GM12878 (cell line): Measurements from ENCODE around the gene UBE2E2. TPM values are rescaled to one million over a fixed set of nuclear protein-coding genes. Genes with fewer than 3 reads are reported as not detected.

Source experiments
- CHD1 ChIP-seq: IDR thresholded peaks from 2 replicates; pipeline ENCODE4 v1.6.1; 2012; ENCODE audit warnings: low read depth, low read length, improper control_type of control experiment
- EGR1 ChIP-seq, 2 experiments: IDR thresholded peaks; 1 replicate in 1 of 2; 2 replicates in 1 of 2; pipeline ENCODE4 v1.6.1; 2011 to 2012; ENCODE audit warnings: low read depth in 2 of 2, low read length in 2 of 2, borderline replicate concordance in 1 of 2, mild to moderate bottlenecking in 1 of 2, moderate library complexity in 1 of 2
- IRF4 ChIP-seq: IDR thresholded peaks from 2 replicates; pipeline ENCODE4 v1.6.1; 2011; ENCODE audit warnings: low read depth, low read length
- SREBF1 ChIP-seq: IDR thresholded peaks from 2 replicates; pipeline ENCODE4 v1.6.1; 2012; ENCODE audit warnings: mild to moderate bottlenecking, low read length
- TAF1 ChIP-seq: IDR thresholded peaks from 2 replicates; pipeline ENCODE4 v1.6.1; 2011; ENCODE audit warnings: mild to moderate bottlenecking, low read depth, low read length, borderline replicate concordance
- TCF12 ChIP-seq: IDR thresholded peaks from 2 replicates; pipeline ENCODE4 v1.6.1; 2011; ENCODE audit warnings: low read depth, mild to moderate bottlenecking, low read length
- YBX1 ChIP-seq: fragments of 450-650 bp; IDR thresholded peaks from 2 replicates; pipeline ENCODE4 v1.6.1; 2016; ENCODE audit warnings: antibody characterized with exemption
- ZNF217 ChIP-seq: fragments of 450-650 bp; IDR thresholded peaks from 2 replicates; pipeline ENCODE4 v1.6.1; 2017; ENCODE audit warnings: antibody characterized with exemption, mild to moderate bottlenecking
- polyA plus RNA-seq, 11 experiments: library from polyadenylated mRNA; depleted of rRNA in 4 of 11; unstranded in 6 of 11; stranded (reverse) in 5 of 11; fragments of >200 nt; fragmentation: Nextera tagmentation in 4 of 11; fragmentation: Illumina TruSeq in 1 of 11; extraction: Ambion mirVana in 4 of 11; extraction: Trizol in 1 of 11; gene quantifications; 1 replicate in 1 of 11; 2 replicates in 10 of 11; pipeline versions ENCODE4 v1.2.1 to v1.2.3, GENCODE V29; 2011 to 2016; ENCODE audit warnings: inconsistent platforms in 2 of 11, missing spikeins in 2 of 11, low read depth in 1 of 11
- total RNA-seq, 4 experiments: library from RNA; depleted of rRNA in 3 of 4; stranded (reverse); fragments of >200 nt in 3 of 4; fragmentation: Illumina TruSeq in 1 of 4; extraction: Trizol in 1 of 4; gene quantifications; 2 replicates each; pipeline versions ENCODE4 v1.2.1 to v1.2.3, GENCODE V29; 2013 to 2021
- TF ChIP-seq, protein P1 (sequence below): fragments of 450-650 bp; IDR thresholded peaks from 2 replicates; pipeline ENCODE4 v1.6.1; 2017; ENCODE audit warnings: mild to moderate bottlenecking, moderate library complexity
- TF ChIP-seq, protein P2 (sequence below): IDR thresholded peaks from 2 replicates; pipeline ENCODE4 v1.6.1; 2011; ENCODE audit warnings: low read depth, low read length, improper control_type of control experiment, borderline replicate concordance
- TF ChIP-seq, protein P3 (sequence below): fragments of 450-650 bp; IDR thresholded peaks from 2 replicates; pipeline ENCODE4 v1.6.1; 2018; ENCODE audit warnings: mild to moderate bottlenecking, low read depth, moderate library complexity; ENCODE audit not compliant: partially characterized antibody
- TF ChIP-seq, protein P4 (sequence below): fragments of 450-650 bp; IDR thresholded peaks from 2 replicates; pipeline ENCODE4 v1.6.1; 2014; ENCODE audit warnings: mild to moderate bottlenecking

UBE2E2 gene
- total and polyA plus RNA-seq, 10 of the 15 experiments (the other 5 are each of a cell fraction or from before 2014, with no cell fraction given) = 8.7 to 71.0 (median 36.4) TPM

DNA sequence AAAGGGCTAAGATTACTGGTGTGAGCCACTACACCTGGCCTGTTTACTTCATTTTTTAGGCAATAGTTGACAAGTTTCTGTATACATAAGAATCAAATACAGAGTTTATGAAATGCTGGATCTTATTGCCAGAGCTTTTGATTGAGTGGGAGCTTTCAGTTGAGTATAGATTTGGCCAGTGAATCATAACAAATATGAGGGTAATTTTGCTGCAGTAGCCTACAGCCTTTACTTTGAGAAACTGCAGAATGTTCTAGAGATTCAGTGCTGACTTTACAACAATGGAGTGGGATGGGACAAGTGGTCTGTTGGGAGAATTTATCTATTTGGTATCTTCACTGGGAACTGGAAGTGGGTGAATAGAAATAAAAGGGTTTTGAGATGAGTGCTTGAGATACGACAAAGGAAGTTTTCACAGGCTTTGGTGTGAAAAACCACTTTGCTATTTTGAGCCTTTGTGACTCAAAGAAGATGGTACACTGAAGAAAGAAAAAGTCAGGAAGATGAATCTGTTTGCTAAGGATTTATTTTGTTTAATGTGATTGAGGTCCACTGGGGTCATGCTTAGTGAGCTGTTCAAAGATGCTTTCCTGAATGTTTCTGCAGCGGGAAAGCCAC is 227.8 kb downstream of the UBE2E2 start (continued):
- TF ChIP-seq, protein P1, sequence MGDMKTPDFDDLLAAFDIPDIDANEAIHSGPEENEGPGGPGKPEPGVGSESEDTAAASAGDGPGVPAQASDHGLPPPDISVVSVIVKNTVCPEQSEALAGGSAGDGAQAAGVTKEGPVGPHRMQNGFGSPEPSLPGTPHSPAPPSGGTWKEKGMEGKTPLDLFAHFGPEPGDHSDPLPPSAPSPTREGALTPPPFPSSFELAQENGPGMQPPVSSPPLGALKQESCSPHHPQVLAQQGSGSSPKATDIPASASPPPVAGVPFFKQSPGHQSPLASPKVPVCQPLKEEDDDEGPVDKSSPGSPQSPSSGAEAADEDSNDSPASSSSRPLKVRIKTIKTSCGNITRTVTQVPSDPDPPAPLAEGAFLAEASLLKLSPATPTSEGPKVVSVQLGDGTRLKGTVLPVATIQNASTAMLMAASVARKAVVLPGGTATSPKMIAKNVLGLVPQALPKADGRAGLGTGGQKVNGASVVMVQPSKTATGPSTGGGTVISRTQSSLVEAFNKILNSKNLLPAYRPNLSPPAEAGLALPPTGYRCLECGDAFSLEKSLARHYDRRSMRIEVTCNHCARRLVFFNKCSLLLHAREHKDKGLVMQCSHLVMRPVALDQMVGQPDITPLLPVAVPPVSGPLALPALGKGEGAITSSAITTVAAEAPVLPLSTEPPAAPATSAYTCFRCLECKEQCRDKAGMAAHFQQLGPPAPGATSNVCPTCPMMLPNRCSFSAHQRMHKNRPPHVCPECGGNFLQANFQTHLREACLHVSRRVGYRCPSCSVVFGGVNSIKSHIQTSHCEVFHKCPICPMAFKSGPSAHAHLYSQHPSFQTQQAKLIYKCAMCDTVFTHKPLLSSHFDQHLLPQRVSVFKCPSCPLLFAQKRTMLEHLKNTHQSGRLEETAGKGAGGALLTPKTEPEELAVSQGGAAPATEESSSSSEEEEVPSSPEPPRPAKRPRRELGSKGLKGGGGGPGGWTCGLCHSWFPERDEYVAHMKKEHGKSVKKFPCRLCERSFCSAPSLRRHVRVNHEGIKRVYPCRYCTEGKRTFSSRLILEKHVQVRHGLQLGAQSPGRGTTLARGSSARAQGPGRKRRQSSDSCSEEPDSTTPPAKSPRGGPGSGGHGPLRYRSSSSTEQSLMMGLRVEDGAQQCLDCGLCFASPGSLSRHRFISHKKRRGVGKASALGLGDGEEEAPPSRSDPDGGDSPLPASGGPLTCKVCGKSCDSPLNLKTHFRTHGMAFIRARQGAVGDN = no peak
- TF ChIP-seq IRF4 = no peak
- no peak for TF ChIP-seq TAF1
- TF ChIP-seq CHD1 = no peak
- TF ChIP-seq, protein P2, sequence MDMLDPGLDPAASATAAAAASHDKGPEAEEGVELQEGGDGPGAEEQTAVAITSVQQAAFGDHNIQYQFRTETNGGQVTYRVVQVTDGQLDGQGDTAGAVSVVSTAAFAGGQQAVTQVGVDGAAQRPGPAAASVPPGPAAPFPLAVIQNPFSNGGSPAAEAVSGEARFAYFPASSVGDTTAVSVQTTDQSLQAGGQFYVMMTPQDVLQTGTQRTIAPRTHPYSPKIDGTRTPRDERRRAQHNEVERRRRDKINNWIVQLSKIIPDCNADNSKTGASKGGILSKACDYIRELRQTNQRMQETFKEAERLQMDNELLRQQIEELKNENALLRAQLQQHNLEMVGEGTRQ = no peak
- TF ChIP-seq ZNF217 = no peak
- TF ChIP-seq, protein P3, sequence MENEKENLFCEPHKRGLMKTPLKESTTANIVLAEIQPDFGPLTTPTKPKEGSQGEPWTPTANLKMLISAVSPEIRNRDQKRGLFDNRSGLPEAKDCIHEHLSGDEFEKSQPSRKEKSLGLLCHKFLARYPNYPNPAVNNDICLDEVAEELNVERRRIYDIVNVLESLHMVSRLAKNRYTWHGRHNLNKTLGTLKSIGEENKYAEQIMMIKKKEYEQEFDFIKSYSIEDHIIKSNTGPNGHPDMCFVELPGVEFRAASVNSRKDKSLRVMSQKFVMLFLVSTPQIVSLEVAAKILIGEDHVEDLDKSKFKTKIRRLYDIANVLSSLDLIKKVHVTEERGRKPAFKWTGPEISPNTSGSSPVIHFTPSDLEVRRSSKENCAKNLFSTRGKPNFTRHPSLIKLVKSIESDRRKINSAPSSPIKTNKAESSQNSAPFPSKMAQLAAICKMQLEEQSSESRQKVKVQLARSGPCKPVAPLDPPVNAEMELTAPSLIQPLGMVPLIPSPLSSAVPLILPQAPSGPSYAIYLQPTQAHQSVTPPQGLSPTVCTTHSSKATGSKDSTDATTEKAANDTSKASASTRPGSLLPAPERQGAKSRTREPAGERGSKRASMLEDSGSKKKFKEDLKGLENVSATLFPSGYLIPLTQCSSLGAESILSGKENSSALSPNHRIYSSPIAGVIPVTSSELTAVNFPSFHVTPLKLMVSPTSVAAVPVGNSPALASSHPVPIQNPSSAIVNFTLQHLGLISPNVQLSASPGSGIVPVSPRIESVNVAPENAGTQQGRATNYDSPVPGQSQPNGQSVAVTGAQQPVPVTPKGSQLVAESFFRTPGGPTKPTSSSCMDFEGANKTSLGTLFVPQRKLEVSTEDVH = no peak
- TF ChIP-seq, protein P4, sequence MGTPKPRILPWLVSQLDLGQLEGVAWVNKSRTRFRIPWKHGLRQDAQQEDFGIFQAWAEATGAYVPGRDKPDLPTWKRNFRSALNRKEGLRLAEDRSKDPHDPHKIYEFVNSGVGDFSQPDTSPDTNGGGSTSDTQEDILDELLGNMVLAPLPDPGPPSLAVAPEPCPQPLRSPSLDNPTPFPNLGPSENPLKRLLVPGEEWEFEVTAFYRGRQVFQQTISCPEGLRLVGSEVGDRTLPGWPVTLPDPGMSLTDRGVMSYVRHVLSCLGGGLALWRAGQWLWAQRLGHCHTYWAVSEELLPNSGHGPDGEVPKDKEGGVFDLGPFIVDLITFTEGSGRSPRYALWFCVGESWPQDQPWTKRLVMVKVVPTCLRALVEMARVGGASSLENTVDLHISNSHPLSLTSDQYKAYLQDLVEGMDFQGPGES = no peak
- no peak for TF ChIP-seq EGR1 (IDR thresholded peaks at IDR 0.05; ENCODE audit: borderline replicate concordance in 1 of 2, low read depth in 2 of 2, low read length in 2 of 2)
- no peak for TF ChIP-seq TCF12
- TF ChIP-seq SREBF1 = no peak
- TF ChIP-seq YBX1 = no peak
